SK-N-SH (cell line): Measurements from ENCODE around the gene ZBTB33. TPM values are rescaled to one million over a fixed set of nuclear protein-coding genes. Genes with fewer than 3 reads are reported as not detected.

Source experiments
- CTCF ChIA-PET: fragments of 300-600, 350-600 bp; formaldehyde crosslinking; extraction: SDS; loops from one replicate; lab custom pipeline; 2021; lab: Yijun Ruan, JAX
- POLR2A ChIA-PET: fragments of 350-600 bp; sonication (Branson Sonifier 250); formaldehyde crosslinking; extraction: SDS; loops from one replicate; lab custom pipeline; 2020; ENCODE audit warnings: antibody characterized with exemption, inconsistent platforms; lab: Yijun Ruan, JAX
- DNase-seq: peaks from one replicate; pipeline ENCODE4 v3.0.0; 2012
- H2AFZ ChIP-seq: fragments of 200-600 bp; sonication (generic); 2 replicates; pipeline ENCODE4 v1.8.1; 2016; ENCODE audit warnings: antibody characterized with exemption, mild to moderate bottlenecking, low read depth
- H3F3A ChIP-seq: fragments of 200-600 bp; sonication (generic); replicated peaks from 2 replicates; pipeline ENCODE3; 2016; ENCODE audit warnings: antibody characterized with exemption, mild to moderate bottlenecking; ENCODE audit not compliant: insufficient read depth
- H3K27ac ChIP-seq, 2 experiments: fragments of 200-500 bp in 1 of 2; fragments of 200-600 bp in 1 of 2; sonication (Bioruptor generic) in 1 of 2; sonication (generic), shearing (Covaris generic) in 1 of 2; 2 replicates each; pipeline versions ENCODE4 v1.5.1 to v1.6.1; 2014 to 2016; ENCODE audit warnings: low read depth in 2 of 2, inconsistent platforms in 1 of 2, low read length in 1 of 2, mild to moderate bottlenecking in 1 of 2, mixed read lengths in 1 of 2
- H3K27me3 ChIP-seq: fragments of 200-600 bp; sonication (generic), shearing (Covaris generic); 2 replicates; pipeline ENCODE4 v1.6.1; 2016; ENCODE audit warnings: mixed run types; ENCODE audit not compliant: insufficient read depth
- H3K36me3 ChIP-seq, 2 experiments: fragments of 200-500 bp in 1 of 2; fragments of 200-600 bp in 1 of 2; sonication (Bioruptor generic) in 1 of 2; sonication (generic) in 1 of 2; replicated peaks in 1 of 2; 2 replicates each; pipeline versions ENCODE3 to v1.5.1; 2014 to 2016; ENCODE audit warnings: low read length in 1 of 2, mild to moderate bottlenecking in 1 of 2; ENCODE audit not compliant: insufficient read depth in 2 of 2, control insufficient read depth in 1 of 2
- H3K4me1 ChIP-seq, 2 experiments: fragments of 200-500 bp in 1 of 2; fragments of 200-600 bp in 1 of 2; sonication (Bioruptor generic) in 1 of 2; sonication (generic), shearing (Covaris generic) in 1 of 2; 2 replicates each; pipeline versions ENCODE4 v1.5.1 to v1.6.1; 2014 to 2016; ENCODE audit warnings: low read depth in 1 of 2, low read length in 1 of 2, mixed run types in 1 of 2; ENCODE audit not compliant: insufficient read depth in 2 of 2, control insufficient read depth in 1 of 2
- H3K4me2 ChIP-seq: fragments of 200-600 bp; sonication (generic), shearing (Covaris generic); 2 replicates; pipeline ENCODE4 v1.6.1; 2017; ENCODE audit warnings: mixed run types
- H3K4me3 ChIP-seq, 2 experiments: fragments of 200-500 bp in 1 of 2; fragments of 200-600 bp in 1 of 2; sonication (Bioruptor generic) in 1 of 2; sonication (generic), shearing (Covaris generic) in 1 of 2; 2 replicates each; pipeline versions ENCODE4 v1.5.1 to v1.8.1; 2014 to 2016; ENCODE audit warnings: low read depth in 2 of 2, inconsistent platforms in 1 of 2, low read length in 1 of 2, mild to moderate bottlenecking in 1 of 2, mixed read lengths in 1 of 2, moderate library complexity in 1 of 2
- H3K79me2 ChIP-seq: fragments of 200-600 bp; sonication (generic); 2 replicates; pipeline ENCODE4 v1.8.1; 2017; ENCODE audit warnings: mild to moderate bottlenecking; ENCODE audit not compliant: insufficient read depth
- H3K9ac ChIP-seq: fragments of 200-600 bp; sonication (generic); 2 replicates; pipeline ENCODE4 v1.6.1; 2017; ENCODE audit warnings: mixed run types
- H3K9me2 ChIP-seq: fragments of 200-600 bp; sonication (generic); 2 replicates; pipeline ENCODE4 v1.6.1; 2017; ENCODE audit warnings: mixed run types
- H3K9me3 ChIP-seq: fragments of 200-600 bp; sonication (generic); 2 replicates; pipeline ENCODE4 v1.6.1; 2017; ENCODE audit warnings: mixed run types, mild to moderate bottlenecking, moderate library complexity
- H4K20me1 ChIP-seq: fragments of 200-600 bp; sonication (generic); 2 replicates; pipeline ENCODE4 v1.6.1; 2017; ENCODE audit warnings: mild to moderate bottlenecking, mixed run types; ENCODE audit not compliant: insufficient read depth
- CHD2 ChIP-seq: fragments of 150-350 bp; IDR thresholded peaks from 2 replicates; pipeline ENCODE4 v1.6.1; 2018; ENCODE audit warnings: low read length; ENCODE audit not compliant: partially characterized antibody
- CTCF ChIP-seq: fragments of 200-600 bp; sonication (generic); IDR thresholded peaks from 2 replicates; pipeline ENCODE4 v1.6.1; 2017; ENCODE audit warnings: antibody characterized with exemption, mild to moderate bottlenecking, moderate library complexity
- EP300 ChIP-seq, 2 experiments: IDR thresholded peaks; 2 replicates each; pipeline versions ENCODE4 v1.4.0 to v1.6.1; 2012; ENCODE audit warnings: borderline replicate concordance in 1 of 2, low read depth in 1 of 2, low read length in 1 of 2
- EZH2phosphoT487 ChIP-seq: fragments of 200-600 bp; sonication (generic); IDR thresholded peaks from 2 replicates; pipeline ENCODE4 v1.6.1; 2017; ENCODE audit warnings: low read depth, mixed run types, mild to moderate bottlenecking, antibody characterized with exemption, moderate library complexity, borderline replicate concordance
- MEF2A ChIP-seq: IDR thresholded peaks from 2 replicates; pipeline ENCODE4 v1.4.0; 2012; ENCODE audit warnings: low read depth, borderline replicate concordance
- PBX3 ChIP-seq: IDR thresholded peaks from 2 replicates; pipeline ENCODE4; 2012
- RCOR1 ChIP-seq: fragments of 150-350 bp; IDR thresholded peaks from 2 replicates; pipeline ENCODE4 v1.6.1; 2017; ENCODE audit warnings: antibody characterized with exemption, low read length
- RXRA ChIP-seq: IDR thresholded peaks from 2 replicates; pipeline ENCODE4 v1.4.0; 2012; ENCODE audit warnings: low read depth, mild to moderate bottlenecking, borderline replicate concordance
- SMC3 ChIP-seq: IDR thresholded peaks from 2 replicates; pipeline ENCODE4 v1.6.1; 2012; ENCODE audit warnings: low read depth, low read length, improper control_type of control experiment
- TAF1 ChIP-seq: IDR thresholded peaks from 2 replicates; pipeline ENCODE4 v1.6.1; 2012; ENCODE audit warnings: low read depth, mild to moderate bottlenecking, low read length, moderate library complexity, borderline replicate concordance
- TCF12 ChIP-seq: IDR thresholded peaks from 2 replicates; pipeline ENCODE4 v1.4.0; 2012
- TEAD4 ChIP-seq: IDR thresholded peaks from 2 replicates; pipeline ENCODE4 v1.4.0; 2012; ENCODE audit warnings: mild to moderate bottlenecking, borderline replicate concordance; ENCODE audit not compliant: insufficient read depth
- USF1 ChIP-seq: IDR thresholded peaks from 2 replicates; pipeline ENCODE4 v1.4.0; 2012; ENCODE audit warnings: low read depth, borderline replicate concordance
- WGBS: methylation state at CpG from one replicate; pipeline ENCODE4 v1.1.6; 2017; ENCODE audit warnings: low lambda C conversion rate; 5-methylcytosine and 5-hydroxymethylcytosine counted together
- polyA plus RNA-seq, 3 experiments: library from polyadenylated mRNA; depleted of rRNA; stranded (reverse); fragments of >200 nt; gene quantifications; 2 replicates each; pipeline ENCODE4 v1.2.3, GENCODE V29; 2012

Gene ZBTB33
- polyA plus RNA-seq, 1 of the 3 experiments (the other 2 are of a cell fraction) = 1.2 TPM

- peaks cover 7% of the 10 kb centered on the region; the same call in 1 of the 2 replicates for H3K27me3 ChIP-seq
- no peak for DNase-seq
- H3K36me3 ChIP-seq = no peaks in the 10 kb centered on the region
- 22% methylated on average over 11 of the region's 11 CpGs for WGBS
- H3K4me1 ChIP-seq = peaks cover 0 to 6% of the 10 kb centered on the region in 2 experiments; a peak in 1 of 4 replicates
- no peak overlapping the region for H3K4me3 ChIP-seq
- H3K9me3 ChIP-seq = no peaks in the 10 kb centered on the region
- peaks cover 4% of the 10 kb centered on the region for H3F3A ChIP-seq
- CTCF ChIA-PET = interaction anchor here (0.8 to 2.8 kb wide), 2 partner anchors 13 to 219 kb away, joined by 3 to 14 read pairs; no protein-coding TSS in a partner anchor
- H3K9me2 ChIP-seq = no peaks in the 10 kb centered on the region
- H4K20me1 ChIP-seq = no peaks in the 10 kb centered on the region
- no peak for TF ChIP-seq TCF12
- TF ChIP-seq EZH2phosphoT487 = no peak
- TF ChIP-seq PBX3 = no peak
- no peak for TF ChIP-seq USF1
- no peak for TF ChIP-seq MEF2A
- TF ChIP-seq RXRA = no peak
- no peak for TF ChIP-seq CHD2
- TF ChIP-seq RCOR1 = no peak
- no peak for TF ChIP-seq EP300 (IDR thresholded peaks at IDR 0.05; ENCODE audit: borderline replicate concordance in 1 of 2, low read depth in 1 of 2, low read length in 1 of 2)
- no peak for TF ChIP-seq TAF1
- TF ChIP-seq TEAD4 = no peak
- TF ChIP-seq SMC3 = no peak
- no peak for TF ChIP-seq CTCF
- TF ChIP-seq, all 33 proteins: peak for 0
- Histone ChIP-seq H3K4me2 (no peak overlapping the region), H2AFZ (no peak overlapping the region), H3K27ac (no peak overlapping the region), H3K9ac (no peak overlapping the region), H3K79me2 (no peaks in the 10 kb centered on the region)
- POLR2A ChIA-PET = no interaction called here
Measured at GRCh38 chrX:120200851-120201250, 49.8 kb upstream of the ZBTB33 start.
